GM21717 (cell line): Measurements from ENCODE around the gene PLCB2.

Experiments
- ATAC-seq: cut with Tn5 transposase; IDR thresholded peaks from one replicate; pipeline ENCODE4 v1.9.1; 2021; ENCODE audit warnings: mild to moderate bottlenecking, moderate library complexity; ENCODE audit not compliant: unreplicated experiment

Gene PLCB2

DNA sequence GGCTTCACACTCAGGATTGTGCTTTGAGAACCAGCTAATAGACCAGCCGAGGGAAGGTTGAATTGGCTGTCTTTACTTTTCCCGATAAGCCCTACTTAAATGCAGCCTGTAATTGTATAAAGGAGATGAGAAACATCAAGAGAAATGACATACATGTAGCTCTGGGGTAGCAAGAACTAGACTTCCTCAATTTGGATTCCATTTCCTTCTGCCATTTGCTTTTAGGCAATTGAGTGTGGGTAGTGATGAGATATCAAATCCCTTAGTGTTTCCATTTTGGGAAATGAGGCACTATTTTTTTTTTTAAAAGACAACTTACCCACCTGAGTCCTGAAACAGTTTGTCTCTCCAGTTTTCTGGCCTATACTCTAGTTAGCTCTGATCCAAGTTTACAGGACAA lies 18.0 kb upstream of the PLCB2 start:
- ATAC-seq = no peak

DNA sequence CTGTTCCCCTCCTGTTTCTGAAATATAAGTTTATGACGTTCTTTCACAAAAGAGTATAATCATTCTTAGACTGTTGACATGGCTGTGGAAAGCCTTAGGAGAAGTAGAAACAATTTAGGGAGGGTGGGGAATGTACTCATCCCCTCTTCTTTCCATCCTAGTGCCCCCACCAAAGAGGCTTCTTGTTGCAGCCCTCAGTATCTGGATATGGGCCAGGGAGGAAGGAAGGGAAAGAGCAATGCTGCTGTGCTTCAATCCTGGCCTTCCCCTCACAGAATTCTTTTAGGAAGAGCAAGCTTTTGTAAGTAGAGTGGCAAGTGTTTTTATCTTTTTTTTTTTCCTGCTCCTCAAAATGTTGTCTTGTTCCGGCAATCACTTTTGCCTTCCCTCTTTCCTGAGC lies 17.5 kb upstream of the PLCB2 start:
- no peak for ATAC-seq

DNA sequence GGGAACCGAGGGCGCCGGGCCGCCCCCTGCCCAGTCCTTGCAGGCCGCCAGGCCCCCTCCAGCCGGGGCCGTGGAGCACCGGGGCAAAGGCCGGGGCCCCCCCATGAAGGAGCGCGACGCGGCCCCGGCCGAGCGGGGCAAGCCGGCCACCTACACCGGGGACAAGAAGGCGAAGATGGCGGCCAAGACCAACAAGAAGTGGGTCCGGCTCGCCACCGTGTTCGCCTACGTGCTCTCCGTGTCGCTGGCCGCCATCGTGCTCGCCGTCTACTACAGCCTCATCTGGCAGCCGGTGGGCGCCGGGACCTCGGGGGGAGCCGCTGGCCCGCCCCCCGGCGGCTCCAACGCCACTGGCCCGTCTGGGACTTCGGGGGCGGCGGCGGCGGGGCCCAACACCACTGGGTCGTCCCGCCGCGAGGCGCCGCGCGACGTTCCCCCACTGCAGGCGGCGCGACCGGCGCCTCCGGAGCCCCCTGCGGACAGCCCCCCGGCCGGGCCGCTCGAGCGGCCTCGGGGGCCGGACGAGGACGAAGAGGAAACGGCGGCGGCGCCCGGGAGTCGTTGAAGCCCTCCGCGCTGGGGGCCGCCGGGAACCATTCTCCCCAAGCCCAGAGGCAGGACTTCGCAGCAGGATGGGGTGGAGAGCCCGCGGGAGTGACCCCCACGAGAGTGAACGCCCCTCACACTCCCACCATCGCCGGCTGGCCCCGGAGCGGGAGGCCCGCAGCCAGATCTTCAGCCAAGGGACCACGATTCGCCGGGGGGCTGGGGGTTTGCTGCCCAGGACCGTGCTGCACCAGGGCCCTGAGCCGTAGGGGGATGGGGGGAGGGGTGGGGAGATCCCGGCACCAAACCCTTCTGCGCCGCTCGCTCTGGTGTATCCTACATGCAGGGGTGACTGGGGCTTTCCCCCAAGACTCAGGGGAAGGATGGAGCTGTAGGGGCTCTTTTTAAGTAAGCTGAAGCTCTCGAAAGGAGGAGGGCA lies 16.5 kb upstream of the PLCB2 start:
- no peak for ATAC-seq

DNA sequence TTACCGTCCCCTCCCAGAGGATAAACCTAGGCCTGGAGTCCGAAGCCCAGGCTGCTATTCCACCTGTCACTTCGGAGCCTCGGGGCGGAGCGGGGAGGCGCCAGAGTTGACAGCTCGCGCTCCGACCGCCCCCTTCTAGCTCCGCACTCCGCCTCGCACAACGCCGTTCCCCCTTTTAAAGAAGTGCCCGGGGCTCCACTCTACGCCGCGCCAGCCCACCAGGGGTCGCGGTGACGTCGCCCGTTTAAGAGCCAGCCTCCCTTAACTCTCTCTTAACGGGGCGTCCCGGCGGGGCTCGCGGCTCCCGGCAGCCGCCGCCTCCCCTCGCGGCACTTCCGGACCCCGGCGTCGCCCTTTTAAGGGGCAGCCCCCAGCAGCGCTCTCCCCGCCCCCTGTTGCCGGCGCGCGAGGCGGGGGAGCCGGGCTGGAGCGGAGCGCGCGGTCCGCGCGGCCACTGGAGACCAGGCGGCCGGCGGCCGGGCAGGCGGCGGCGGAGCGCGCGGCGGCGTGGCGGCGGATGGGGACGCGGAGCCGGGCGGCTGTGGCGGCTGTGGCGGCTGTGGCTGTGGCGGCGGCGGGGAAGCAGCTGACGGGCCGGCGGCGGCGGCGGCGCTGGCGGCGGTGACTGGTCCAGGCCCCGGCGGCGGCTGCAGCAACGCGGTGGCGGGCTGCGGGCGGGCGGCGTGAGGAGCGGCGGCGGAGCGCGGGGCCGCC lies 15.7 kb upstream of the PLCB2 start, which contains the start of gene INAFM2:
TSS of gene INAFM2 (plus strand) at position 454 of the 714 bp plus-strand sequence. CDS start 364 bp downstream, outside the sequence.
- peak; percentile 84 for ATAC-seq

DNA sequence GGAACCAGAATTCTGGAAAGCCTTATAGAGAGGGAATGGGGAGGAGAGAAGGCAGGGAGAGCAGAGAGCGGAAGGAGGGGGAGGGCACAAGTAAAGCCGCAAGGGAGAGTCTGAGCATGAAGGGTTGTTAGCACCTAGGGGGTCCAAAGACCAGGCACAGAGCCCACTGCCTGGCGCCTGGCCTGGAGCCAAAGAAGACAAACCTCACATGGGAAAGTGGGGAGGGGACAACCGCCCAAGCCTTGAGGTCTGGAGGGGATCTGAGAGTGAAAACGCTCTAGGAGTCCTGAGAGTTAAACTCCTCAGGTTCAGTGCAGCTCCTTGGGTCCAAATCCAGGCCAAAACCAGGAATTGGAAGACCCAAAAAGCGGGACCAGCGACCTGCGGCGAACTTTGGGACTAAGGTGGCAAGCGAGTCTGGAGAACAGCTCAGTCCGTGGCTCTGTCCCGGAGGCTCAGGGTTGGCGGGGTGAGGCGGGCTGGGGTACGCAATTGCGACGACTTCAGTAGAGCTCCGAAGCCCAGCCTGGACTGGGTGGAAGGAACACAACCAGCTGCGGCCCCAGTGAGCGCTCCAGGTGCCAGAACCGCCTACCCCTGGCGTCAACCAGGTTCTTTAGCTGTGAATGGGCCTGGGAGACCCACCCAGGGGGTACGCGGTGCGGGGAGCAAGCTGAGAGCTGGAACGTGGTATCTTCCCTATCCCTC lies 14.9 kb upstream of the PLCB2 start:
- no peak for ATAC-seq

DNA sequence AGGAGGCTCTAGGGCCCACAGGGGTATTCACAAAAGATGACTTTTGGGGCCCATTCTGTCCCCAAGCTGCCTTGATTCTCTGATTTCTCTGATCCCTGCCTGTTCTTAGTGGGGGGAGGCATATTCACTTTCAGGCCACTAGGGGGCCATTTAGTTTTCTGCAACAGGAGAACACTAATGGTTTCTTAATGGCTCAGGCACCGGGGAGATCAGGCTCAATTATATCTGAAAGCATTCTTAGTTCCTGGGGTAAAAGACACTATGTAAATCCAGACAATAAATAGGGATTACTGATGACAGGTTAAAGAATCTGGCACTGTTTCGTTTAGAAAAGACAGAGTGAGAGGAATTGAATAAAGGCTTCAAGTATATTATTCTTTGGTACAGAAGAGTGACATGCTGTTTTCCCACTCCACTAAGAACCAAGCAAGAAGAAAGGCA lies 13.2 kb upstream of the PLCB2 start:
- no peak for ATAC-seq

DNA sequence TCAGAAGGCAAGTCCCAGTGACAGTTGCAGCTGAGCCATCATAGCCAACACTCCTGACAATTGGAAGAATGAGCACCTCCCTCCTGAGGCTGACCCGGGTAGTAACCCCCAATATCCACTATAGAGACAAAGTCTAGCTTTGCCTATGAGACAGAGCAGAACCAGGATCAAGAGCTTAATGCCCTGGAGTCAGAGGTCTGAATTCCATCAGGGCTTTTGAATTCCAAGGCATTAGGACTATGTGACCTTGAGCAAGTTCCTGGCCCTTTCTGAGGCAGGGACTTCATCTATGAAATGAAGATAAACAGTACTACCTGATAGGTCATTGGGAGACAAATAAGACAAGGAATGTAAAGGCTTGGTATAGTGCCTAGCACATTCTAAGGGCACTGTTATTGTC lies 12.7 kb upstream of the PLCB2 start:
- ATAC-seq = no peak

DNA sequence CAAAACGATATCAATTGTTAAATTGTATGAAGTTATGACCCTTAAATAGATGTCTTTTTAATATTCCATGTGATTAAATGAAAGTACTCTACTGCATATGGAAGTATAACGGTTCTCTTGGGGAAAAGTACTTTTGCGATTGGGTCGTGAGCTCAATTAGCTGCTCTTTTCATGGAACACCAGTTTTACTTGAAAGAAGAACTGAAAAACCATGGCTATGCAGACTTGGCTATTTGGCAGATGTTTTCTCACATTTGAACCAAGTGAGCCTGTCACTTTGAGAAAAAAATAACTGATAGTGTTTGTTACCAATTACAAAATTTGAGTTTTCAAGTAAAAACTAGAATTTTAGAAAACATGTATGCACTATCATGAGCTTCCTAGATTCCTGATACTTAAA lies 9.8 kb upstream of the PLCB2 start:
- no peak for ATAC-seq

DNA sequence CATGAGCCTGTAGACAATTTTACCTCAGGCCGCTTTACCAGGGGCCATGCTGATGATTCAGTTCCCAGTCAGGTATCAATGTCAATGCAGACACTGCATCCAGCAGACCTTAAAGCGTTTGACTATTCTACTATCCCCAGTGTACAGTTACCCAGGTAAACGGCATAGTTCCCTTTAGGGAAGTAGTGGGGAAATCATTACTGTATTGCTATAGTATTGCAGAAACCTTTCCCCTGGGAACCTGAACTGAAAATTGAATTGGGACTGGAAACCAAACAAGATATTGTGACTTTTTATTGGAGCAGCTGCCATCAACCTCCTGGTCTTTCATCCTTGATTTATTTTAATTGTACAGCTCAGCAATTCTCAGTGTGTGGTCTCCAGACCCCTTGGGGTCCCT lies 9.2 kb upstream of the PLCB2 start:
- no peak for ATAC-seq

DNA sequence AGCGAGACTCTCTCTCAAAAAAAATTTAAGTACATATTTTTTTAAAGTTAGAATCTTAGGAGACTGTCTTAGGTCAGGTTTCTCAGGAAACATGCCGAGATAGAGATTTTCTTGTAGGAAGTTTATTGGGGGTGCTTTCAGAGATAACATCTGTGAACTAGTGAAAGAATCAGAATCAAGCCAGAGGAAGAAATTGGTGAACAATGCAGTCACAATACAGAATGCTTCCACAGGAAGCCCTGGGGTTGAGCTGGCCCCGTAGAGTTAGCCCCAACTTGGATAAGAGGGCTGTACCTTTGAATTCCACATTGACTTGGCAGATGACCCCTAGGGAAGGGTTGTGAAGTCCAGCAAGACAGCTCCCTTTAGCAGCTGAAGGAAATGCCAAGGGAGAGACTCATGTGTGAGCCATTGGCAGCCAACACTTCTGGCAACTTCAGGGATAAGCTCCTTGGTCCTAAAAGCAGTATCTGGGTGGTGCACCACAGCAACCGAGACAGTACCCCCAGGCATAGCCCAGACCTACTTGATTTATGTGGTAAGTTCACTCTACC lies 7.1 kb upstream of the PLCB2 start:
- ATAC-seq = no peak

DNA sequence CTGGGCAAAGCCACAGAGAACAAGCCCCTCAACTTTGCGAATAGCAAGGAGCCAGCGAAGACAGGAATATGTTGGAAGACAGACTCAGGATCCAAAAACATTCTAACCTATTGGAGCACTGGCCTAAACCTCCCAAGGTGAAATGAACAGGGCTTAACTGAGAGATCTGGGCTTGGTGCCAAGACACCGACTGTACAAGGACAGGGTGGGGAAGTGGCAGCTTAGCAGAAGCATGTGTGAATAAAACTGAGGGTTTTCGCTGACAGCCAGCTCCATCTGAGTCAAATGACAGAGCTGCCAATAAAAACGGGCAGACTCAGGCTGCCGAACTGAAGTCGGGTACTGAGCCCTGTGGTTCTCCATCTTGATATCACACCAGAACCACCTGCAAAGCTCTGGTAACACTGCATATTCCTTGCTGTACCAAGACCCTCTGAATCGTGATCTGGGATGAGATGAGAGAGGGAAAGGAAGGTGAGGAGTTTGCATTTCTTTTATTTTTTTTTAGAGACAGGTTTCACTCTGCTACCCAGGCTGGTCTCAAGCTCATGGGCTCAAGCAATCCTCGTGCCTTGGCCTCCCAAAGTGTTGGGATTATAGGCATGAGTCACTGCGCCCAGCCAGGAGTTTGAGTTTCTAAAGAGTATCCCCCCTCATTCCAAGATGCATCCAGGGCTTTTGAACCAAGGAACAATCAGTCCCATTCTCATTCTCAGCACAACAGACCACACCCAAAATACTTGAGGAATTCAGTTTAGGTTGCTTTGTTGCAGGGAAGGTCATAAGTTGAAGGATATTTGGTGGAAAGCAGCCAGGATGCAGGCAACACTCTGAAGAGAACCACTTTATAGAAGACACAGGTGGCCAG lies 6.0 kb upstream of the PLCB2 start:
- ATAC-seq = no peak

DNA sequence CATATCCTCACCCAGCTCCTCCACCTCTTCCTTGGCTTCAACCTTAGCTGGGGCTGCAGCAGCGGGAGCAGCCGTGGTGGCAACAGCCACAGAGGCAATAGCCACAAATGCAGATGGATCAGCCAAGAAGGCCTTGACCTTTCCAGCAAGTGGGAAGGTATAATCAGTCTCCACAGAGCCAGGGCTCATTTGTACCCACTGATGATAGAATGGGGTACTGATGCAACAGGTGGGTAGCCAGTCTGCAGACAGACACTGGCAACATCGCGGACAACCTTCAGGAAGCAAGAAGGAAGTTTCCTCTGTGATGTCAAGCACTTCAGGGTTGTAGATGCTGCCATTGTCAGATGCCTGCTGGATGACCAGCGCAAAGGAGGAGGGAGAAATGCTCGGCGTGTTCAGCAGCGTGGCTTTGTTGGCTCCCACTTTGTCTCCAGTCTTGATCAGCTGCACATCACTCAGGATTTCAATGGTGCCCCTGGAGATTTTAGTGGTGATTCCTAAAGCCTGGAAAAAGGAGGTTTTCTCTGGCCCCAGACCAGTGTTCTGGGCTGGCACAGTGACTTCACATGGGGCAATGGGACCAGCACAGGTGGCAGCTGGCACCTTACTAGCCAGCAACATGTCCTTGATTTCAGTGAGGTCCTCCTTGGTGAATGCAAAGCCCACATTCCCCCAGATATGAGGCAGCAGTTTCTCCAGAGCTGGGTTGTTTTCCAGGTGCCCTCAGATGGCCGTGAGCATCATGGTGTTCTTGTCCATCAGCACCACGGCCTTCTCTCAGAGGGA lies 4.8 kb upstream of the PLCB2 start:
- no peak for ATAC-seq

DNA sequence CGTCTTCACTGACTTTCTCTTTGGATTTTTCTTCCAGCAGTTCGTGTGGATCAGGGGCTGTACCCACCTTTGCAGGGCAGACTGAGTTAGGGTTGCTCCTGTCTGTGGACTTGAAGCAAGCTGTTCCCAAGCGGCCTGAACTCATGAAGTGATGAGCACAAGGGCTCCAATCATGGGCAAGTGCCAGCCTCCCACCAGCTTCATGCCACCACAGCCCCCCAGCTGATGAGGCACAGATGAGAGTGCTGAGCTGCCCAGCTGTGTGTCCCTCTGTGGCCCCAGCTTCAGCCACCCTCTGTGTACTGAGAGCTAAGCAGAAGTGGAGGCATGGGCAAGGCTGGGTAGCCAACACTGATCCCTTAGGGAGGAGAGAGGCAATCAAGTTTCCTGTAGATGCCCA lies 3.3 kb upstream of the PLCB2 start:
- ATAC-seq = no peak

DNA sequence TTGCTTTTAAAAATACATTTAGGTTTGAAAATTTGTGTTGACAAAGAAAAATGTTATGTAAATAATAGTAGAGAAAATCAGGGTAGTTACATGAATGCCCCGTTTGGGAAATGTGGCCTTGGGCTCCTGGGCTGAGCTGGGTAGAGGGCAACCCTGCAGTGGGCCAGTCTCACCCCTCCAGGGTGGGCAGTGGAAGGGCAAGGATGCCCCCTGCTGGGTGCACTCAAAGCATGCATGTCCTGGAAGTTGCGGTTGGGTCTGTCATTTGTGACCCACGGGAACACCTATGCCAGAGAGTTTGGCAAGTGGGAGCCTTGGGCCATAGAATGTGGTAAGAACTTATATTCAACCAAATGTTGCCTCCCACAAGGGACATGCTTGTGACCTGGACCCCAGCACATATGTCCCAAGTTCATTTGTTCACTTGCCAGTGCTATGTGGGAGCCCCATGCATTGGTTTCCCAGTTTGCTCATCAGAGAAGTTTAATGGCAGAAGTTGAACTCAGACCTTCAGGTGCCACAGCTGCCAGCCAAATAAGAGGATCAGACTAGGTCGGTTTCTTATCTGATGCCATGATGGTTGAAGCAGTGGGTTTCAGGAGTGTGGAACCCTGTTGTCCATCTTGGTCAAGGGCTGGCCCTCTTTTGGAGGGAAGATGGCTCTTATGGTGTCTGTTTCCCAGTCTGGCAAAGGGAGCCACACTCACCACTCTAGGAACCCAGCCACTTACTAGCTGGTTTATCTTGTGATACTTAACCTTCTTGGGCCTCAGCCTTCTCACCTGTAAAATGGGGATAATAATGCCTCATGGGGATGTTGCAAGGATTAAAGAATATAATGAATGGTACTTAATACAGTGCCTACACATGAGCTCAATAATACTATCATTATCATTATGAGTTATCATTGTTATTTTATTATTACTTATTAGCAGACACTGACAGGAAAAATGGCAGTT lies 2.5 kb upstream of the PLCB2 start:
- no peak for ATAC-seq

DNA sequence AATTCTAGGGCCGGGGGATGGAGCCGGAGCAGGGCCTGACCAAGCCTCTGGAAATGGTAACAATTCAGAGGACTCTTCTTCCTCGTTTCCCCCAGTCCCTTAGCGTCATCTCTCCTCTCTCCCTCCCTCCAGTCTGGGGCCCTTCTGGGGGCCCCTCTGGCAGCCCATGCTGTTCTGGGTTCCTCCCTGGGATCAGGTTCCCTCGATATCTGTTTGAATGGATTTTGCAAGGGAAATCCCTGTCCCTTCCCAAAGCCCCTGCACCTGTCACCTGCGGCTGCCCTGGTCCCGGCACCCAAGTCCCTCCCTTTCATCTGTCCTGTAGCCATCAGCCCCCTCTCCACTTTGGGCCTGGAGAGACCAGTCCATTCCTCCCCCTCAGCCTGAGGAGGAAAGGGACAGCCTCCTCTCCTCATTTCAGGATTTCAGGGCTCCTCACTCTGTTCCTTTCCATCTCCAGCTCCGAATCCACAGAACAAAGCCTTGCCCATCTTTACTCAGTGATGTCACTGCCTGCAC lies 1.7 kb upstream of the PLCB2 start:
- ATAC-seq = no peak

DNA sequence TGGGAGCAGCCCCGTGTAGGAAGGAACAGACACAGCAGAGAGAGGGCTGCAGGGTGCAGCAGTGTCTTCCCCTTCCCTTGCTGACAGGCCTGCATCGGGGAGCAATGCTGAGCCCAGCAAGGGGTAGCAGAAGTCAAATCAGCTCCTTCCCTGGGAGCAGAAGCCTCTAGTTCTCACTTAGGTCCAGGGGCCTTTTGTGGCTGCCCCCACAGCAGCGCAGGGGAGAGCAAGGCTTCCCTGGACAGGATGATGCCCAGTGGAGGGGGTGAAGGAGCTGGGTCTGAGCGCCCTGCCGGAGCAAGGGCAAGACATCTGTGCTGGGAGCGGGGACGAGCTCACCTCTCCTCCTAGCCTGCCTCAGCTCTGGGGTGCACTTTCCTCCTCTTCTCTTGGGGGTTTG lies 827 bp downstream of the PLCB2 start:
- no peak for ATAC-seq

DNA sequence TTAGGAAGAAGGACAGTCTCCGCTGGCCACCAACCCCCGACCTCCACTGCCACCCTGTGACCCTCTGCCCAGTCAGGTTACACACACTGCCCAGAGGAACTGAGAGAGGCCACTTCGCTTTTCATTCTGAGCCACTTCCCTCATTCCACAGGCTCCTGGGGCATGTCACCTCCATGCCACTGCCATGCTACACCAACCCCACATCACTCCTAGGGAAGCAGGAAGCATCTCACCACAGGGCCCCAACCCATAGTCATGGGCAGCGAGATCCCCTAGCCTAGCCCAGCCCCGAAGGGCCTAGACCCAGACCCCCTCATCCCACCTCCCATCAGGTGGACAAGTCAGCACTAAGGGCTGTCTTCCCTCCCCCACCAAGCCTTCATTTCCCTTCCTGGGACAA lies 1.4 kb downstream of the PLCB2 start:
- ATAC-seq = no peak

DNA sequence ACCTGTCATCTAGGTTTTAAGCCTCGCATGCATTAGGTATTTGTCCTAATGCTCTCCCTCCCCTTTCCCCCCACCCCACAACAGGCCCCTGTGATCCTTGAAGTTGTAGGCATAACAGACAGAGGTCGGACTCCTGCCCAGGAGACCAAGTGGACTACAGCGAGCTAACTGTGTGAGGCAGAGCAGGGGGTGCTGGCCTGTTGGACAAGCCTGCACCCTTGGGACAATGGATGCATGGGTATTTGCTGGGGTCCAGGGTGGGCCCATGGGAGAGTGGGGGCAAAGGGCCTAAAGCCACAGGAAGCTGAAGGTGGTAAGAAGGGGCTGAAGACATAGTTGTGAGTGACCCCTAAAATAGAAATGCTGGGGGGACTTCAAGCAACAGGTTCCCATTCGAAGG lies 2.5 kb downstream of the PLCB2 start:
- ATAC-seq = no peak
